GM23338 (cell line): ENCODE data around the gene ZNF235.

Experiments
- CREB1 ChIP-seq: fragments of 250-450 bp; sonication (Bioruptor Pico); IDR thresholded peaks from 2 replicates; pipeline ENCODE4 v1.5.0; 2020; ENCODE audit warnings: low read depth, mild to moderate bottlenecking, moderate library complexity
- CTCF ChIP-seq, 2 experiments: fragments of 200-600 bp in 1 of 2; sonication (generic) in 1 of 2; conservative IDR thresholded peaks; 2 replicates each; pipeline versions ENCODE4 v1.5.1 to v1.6.1; 2016 to 2017; ENCODE audit warnings: antibody characterized with exemption in 2 of 2, low read depth in 2 of 2, mild to moderate bottlenecking in 2 of 2, moderate library complexity in 1 of 2
- EZH2 ChIP-seq: fragments of 200-600 bp; sonication (generic); IDR thresholded peaks from one replicate; pipeline ENCODE4 v1.8.0; 2017; ENCODE audit warnings: antibody characterized with exemption, mild to moderate bottlenecking, low read depth; ENCODE audit not compliant: unreplicated experiment
- EZH2phosphoT487 ChIP-seq: fragments of 200-600 bp; sonication (generic); IDR thresholded peaks from one replicate; pipeline ENCODE4 v1.8.1; 2018; ENCODE audit warnings: antibody characterized with exemption; ENCODE audit not compliant: unreplicated experiment
- JUNB ChIP-seq: IDR thresholded peaks from one replicate; pipeline ENCODE4 v1.6.1; 2016; ENCODE audit warnings: antibody characterized with exemption; ENCODE audit not compliant: unreplicated experiment
- POLR2AphosphoS5 ChIP-seq: IDR thresholded peaks from 2 replicates; pipeline ENCODE4 v1.6.1; 2016; ENCODE audit warnings: antibody characterized with exemption, low read depth
- ZNF114 ChIP-seq: fragments of 250-450 bp; sonication (Bioruptor Pico); IDR thresholded peaks from 2 replicates; pipeline ENCODE4 v1.5.0; 2020; ENCODE audit warnings: mild to moderate bottlenecking, moderate library complexity
- TF ChIP-seq, protein P1 (sequence below): IDR thresholded peaks from one replicate; pipeline ENCODE4 v1.6.1; 2018; ENCODE audit warnings: antibody characterized with exemption; ENCODE audit not compliant: unreplicated experiment
- TF ChIP-seq, protein P2 (sequence below): IDR thresholded peaks from 2 replicates; pipeline ENCODE4 v1.6.1; 2016; ENCODE audit warnings: antibody characterized with exemption

DNA sequence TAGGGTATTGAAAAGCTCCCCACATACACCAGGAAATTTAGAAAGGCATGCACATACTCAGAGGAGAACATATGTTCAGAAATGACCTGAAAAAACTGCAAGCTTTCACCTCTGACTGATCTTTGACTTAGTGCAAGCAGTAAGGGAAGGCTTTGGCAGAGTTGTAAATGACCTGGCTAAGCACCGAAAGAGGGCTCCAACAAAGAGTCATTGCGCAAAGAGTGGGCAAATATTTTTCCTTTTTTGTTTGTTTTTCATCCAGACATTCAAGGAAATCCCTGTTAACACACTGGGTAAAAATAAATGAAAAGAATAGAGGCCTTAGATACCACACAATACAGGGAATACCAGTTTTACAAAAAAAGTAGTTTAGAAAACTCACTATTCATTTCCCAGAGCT, 50.3 kb downstream of the ZNF235 start:
- TF ChIP-seq EZH2 (no peak), POLR2AphosphoS5 (no peak), CTCF (conservative IDR thresholded peaks at IDR 0.05; ENCODE audit: low read depth in 2 of 2) (no peak), EZH2phosphoT487 (no peak), ZNF114 (CRISPR knock-in tag) (no peak), JUNB (no peak), CREB1 (CRISPR knock-in tag) (no peak)
- TF ChIP-seq, protein P1, sequence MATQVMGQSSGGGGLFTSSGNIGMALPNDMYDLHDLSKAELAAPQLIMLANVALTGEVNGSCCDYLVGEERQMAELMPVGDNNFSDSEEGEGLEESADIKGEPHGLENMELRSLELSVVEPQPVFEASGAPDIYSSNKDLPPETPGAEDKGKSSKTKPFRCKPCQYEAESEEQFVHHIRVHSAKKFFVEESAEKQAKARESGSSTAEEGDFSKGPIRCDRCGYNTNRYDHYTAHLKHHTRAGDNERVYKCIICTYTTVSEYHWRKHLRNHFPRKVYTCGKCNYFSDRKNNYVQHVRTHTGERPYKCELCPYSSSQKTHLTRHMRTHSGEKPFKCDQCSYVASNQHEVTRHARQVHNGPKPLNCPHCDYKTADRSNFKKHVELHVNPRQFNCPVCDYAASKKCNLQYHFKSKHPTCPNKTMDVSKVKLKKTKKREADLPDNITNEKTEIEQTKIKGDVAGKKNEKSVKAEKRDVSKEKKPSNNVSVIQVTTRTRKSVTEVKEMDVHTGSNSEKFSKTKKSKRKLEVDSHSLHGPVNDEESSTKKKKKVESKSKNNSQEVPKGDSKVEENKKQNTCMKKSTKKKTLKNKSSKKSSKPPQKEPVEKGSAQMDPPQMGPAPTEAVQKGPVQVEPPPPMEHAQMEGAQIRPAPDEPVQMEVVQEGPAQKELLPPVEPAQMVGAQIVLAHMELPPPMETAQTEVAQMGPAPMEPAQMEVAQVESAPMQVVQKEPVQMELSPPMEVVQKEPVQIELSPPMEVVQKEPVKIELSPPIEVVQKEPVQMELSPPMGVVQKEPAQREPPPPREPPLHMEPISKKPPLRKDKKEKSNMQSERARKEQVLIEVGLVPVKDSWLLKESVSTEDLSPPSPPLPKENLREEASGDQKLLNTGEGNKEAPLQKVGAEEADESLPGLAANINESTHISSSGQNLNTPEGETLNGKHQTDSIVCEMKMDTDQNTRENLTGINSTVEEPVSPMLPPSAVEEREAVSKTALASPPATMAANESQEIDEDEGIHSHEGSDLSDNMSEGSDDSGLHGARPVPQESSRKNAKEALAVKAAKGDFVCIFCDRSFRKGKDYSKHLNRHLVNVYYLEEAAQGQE = no peak
- TF ChIP-seq, protein P2, sequence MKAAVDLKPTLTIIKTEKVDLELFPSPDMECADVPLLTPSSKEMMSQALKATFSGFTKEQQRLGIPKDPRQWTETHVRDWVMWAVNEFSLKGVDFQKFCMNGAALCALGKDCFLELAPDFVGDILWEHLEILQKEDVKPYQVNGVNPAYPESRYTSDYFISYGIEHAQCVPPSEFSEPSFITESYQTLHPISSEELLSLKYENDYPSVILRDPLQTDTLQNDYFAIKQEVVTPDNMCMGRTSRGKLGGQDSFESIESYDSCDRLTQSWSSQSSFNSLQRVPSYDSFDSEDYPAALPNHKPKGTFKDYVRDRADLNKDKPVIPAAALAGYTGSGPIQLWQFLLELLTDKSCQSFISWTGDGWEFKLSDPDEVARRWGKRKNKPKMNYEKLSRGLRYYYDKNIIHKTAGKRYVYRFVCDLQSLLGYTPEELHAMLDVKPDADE = no peak
